SU-DHL-6 (cell line): ENCODE data around the gene LEF1.

Experiments used
- H2AFZ ChIP-seq: fragments of 200-600 bp; sonication (generic); 2 replicates; pipeline ENCODE4 v1.6.1; 2014; ENCODE audit warnings: low read depth, mild to moderate bottlenecking, moderate library complexity, mixed read lengths, antibody characterized with exemption, low read length; ENCODE audit not compliant: severe bottlenecking
- H3F3A ChIP-seq: fragments of 200-600 bp; shearing (Covaris generic); 2 replicates; pipeline ENCODE4 v1.6.0; 2016; ENCODE audit warnings: antibody characterized with exemption, mild to moderate bottlenecking; ENCODE audit not compliant: insufficient read depth
- H3K27ac ChIP-seq: fragments of 200-600 bp; sonication (generic); 2 replicates; pipeline ENCODE4 v1.5.1; 2016; ENCODE audit warnings: low read depth, mild to moderate bottlenecking, low read length, moderate library complexity, mixed read lengths
- H3K27me3 ChIP-seq: fragments of 200-600 bp; sonication (generic), shearing (Covaris generic); 2 replicates; pipeline ENCODE4 v1.6.0; 2014; ENCODE audit warnings: mild to moderate bottlenecking, low read length
- H3K36me3 ChIP-seq: fragments of 200-600 bp; sonication (generic); 2 replicates; pipeline ENCODE4 v1.6.1; 2014; ENCODE audit warnings: mild to moderate bottlenecking, low read length, mixed read lengths
- H3K4me2 ChIP-seq: fragments of 300-600, 200-600 bp; shearing (Covaris generic), sonication (generic); 2 replicates; pipeline ENCODE4 v1.6.0; 2014; ENCODE audit warnings: low read length, low read depth, mild to moderate bottlenecking; ENCODE audit not compliant: poor library complexity, severe bottlenecking
- H3K4me3 ChIP-seq: fragments of 200-600 bp; sonication (generic); 2 replicates; pipeline ENCODE4 v1.5.1; 2014; ENCODE audit warnings: antibody characterized with exemption, low read length, mild to moderate bottlenecking, mixed read lengths; ENCODE audit not compliant: insufficient read depth, poor library complexity, severe bottlenecking
- H3K79me2 ChIP-seq: fragments of 200-600 bp; sonication (generic); 2 replicates; pipeline ENCODE4 v1.6.1; 2014; ENCODE audit warnings: mild to moderate bottlenecking, low read length, moderate library complexity; ENCODE audit not compliant: insufficient read depth
- H3K9ac ChIP-seq: fragments of 200-600 bp; sonication (generic); 2 replicates; pipeline ENCODE4 v1.7.0; 2014; ENCODE audit warnings: mild to moderate bottlenecking, low read length
- H3K9me2 ChIP-seq: fragments of 200-600 bp; sonication (generic); replicated peaks from 2 replicates; pipeline ENCODE4 v1.6.1; 2014; ENCODE audit warnings: low read length; ENCODE audit not compliant: insufficient read depth
- H3K9me3 ChIP-seq: fragments of 200-600 bp; sonication (generic); 2 replicates; pipeline ENCODE4 v1.6.1; 2014; ENCODE audit warnings: low read length, mixed read lengths; ENCODE audit not compliant: insufficient read depth
- H4K20me1 ChIP-seq: fragments of 200-600 bp; sonication (generic); 2 replicates; pipeline ENCODE4 v1.6.1; 2014; ENCODE audit warnings: low read depth, mild to moderate bottlenecking, antibody characterized with exemption, low read length, moderate library complexity, mixed read lengths
- EZH2phosphoT487 ChIP-seq: fragments of 200-600 bp; sonication (generic), shearing (Covaris generic); conservative IDR thresholded peaks from 2 replicates; pipeline ENCODE4 v1.6.1; 2018; ENCODE audit warnings: mild to moderate bottlenecking, antibody characterized with exemption, low read length, moderate library complexity, mixed read lengths
- TF ChIP-seq, protein P1 (sequence below): fragments of 200-600 bp; sonication (generic); IDR thresholded peaks from one replicate; pipeline ENCODE4 v1.5.1; 2017; ENCODE audit warnings: antibody characterized with exemption, mild to moderate bottlenecking, low read length, moderate library complexity; ENCODE audit not compliant: insufficient read depth, poor library complexity, severe bottlenecking

The LEF1 gene

DNA sequence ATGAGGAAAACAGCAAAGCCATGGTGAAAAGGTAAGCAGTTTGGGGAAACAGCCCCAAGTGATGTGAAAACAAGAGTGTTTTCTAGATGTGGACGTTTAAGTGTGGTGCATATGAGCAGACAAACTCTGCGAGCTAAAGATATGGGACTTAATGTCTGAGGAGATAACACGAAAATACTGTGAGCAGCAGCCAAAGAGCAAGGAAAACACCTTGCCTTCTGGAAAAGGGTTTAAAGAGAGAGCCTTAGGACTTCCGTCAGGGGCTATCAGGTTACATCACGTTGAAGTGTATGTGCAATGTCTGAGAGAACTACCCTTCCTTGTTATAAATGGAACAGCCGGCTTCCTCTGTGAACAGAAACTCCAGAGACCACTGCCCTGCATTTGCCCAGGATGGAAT is 54.2 kb downstream of the LEF1 start:
- H2AFZ ChIP-seq = no peak overlapping the region
- no peaks in the 10 kb centered on the region for H3F3A ChIP-seq
- no peaks in the 10 kb centered on the region for H3K27me3 ChIP-seq
- H3K79me2 ChIP-seq = peaks cover 26% of the 10 kb centered on the region; the same call in 1 of the 2 replicates
- no peak overlapping the region for H3K4me2 ChIP-seq
- H3K4me3 ChIP-seq = no peak overlapping the region
- H3K27ac ChIP-seq = no peak overlapping the region
- H3K9me3 ChIP-seq = no peaks in the 10 kb centered on the region
- no peaks in the 10 kb centered on the region for H3K36me3 ChIP-seq
- TF ChIP-seq, protein P1, sequence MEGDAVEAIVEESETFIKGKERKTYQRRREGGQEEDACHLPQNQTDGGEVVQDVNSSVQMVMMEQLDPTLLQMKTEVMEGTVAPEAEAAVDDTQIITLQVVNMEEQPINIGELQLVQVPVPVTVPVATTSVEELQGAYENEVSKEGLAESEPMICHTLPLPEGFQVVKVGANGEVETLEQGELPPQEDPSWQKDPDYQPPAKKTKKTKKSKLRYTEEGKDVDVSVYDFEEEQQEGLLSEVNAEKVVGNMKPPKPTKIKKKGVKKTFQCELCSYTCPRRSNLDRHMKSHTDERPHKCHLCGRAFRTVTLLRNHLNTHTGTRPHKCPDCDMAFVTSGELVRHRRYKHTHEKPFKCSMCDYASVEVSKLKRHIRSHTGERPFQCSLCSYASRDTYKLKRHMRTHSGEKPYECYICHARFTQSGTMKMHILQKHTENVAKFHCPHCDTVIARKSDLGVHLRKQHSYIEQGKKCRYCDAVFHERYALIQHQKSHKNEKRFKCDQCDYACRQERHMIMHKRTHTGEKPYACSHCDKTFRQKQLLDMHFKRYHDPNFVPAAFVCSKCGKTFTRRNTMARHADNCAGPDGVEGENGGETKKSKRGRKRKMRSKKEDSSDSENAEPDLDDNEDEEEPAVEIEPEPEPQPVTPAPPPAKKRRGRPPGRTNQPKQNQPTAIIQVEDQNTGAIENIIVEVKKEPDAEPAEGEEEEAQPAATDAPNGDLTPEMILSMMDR = no peak
- TF ChIP-seq EZH2phosphoT487 = no peak
- H3K9ac ChIP-seq = no peak overlapping the region
- no peaks in the 10 kb centered on the region for H4K20me1 ChIP-seq
- no peaks in the 10 kb centered on the region for H3K9me2 ChIP-seq

DNA sequence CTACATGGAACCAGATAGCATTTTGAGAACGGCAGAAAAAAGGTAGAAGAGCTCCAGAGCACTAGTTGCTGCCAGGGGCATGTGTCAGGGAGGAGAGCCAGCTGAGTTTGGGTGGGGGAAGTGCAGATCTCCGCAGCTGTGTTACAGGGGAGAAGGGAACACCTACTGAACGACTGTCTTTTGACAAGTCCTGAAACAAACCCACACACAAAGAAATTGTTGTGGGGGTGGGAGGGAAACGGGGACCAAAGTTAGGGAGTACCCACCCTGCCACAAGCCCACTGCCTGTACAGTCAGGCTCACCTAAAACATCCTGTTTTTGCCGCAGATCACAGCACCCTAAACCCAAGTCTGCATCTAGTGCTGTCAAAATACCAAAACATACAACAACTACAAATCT is 55.5 kb downstream of the LEF1 start:
- H3K4me3 ChIP-seq = no peak overlapping the region
- H2AFZ ChIP-seq = no peak overlapping the region
- no peaks in the 10 kb centered on the region for H3K36me3 ChIP-seq
- H3K27ac ChIP-seq = no peak overlapping the region
- no peaks in the 10 kb centered on the region for H3F3A ChIP-seq
- H3K9ac ChIP-seq = no peak overlapping the region
- H4K20me1 ChIP-seq = no peaks in the 10 kb centered on the region
- no peak for TF ChIP-seq EZH2phosphoT487
- TF ChIP-seq, protein P1 = no peak
- peak overlapping the region; percentile 18 for H3K4me2 ChIP-seq
- H3K27me3 ChIP-seq = no peaks in the 10 kb centered on the region
- H3K79me2 ChIP-seq = peaks cover 26% of the 10 kb centered on the region; the same call in 1 of the 2 replicates
- H3K9me2 ChIP-seq = no peaks in the 10 kb centered on the region
- H3K9me3 ChIP-seq = no peaks in the 10 kb centered on the region

DNA sequence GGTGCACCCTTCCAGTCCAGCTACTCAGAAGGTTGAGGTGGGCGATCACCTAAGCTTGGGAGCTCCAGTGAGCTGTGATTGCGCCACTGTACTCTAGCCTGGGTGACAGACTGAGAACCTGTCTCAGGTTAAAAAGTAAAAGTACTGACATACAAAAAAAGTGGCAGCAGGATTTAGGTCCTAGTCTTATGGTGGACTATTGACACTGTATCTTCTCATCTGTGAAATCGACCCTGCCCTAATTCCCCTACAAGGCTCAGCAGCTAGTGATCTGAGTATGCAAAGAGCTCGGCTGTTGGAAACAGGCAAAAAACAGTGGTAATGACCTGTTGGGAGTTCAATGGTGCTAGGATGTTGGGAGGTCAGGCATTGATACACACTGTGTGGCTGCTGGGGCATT is 57.0 kb downstream of the LEF1 start:
- no peaks in the 10 kb centered on the region for H3F3A ChIP-seq
- no peak overlapping the region for H3K9ac ChIP-seq
- H3K36me3 ChIP-seq = no peaks in the 10 kb centered on the region
- H3K9me2 ChIP-seq = no peaks in the 10 kb centered on the region
- TF ChIP-seq EZH2phosphoT487 = no peak
- TF ChIP-seq, protein P1 = no peak
- H3K9me3 ChIP-seq = no peaks in the 10 kb centered on the region
- no peak overlapping the region for H3K4me2 ChIP-seq
- no peak overlapping the region for H3K4me3 ChIP-seq
- no peak overlapping the region for H2AFZ ChIP-seq
- no peak overlapping the region for H3K27ac ChIP-seq
- H3K27me3 ChIP-seq = no peaks in the 10 kb centered on the region
- peaks cover 26% of the 10 kb centered on the region; the same call in 1 of the 2 replicates for H3K79me2 ChIP-seq
- H4K20me1 ChIP-seq = no peaks in the 10 kb centered on the region

DNA sequence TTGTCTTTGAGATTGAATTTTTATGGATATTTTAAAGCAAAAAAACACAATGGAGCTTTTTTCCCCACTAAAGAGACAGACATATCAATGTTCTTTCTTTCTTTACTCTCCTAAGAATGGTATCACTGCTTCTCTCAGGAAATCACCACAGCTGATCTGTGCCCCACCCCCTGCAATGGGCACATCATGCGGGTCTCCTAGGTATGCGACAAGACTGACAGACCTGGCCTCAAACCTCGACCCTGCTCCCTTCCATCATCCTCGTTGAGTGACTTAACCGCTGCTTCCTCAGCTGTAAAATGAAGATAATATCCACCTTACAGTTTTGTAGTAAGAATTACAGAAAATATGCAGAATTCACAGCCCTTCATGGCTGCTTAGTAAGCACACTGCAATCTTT is 58.3 kb downstream of the LEF1 start:
- Histone ChIP-seq H2AFZ (no peak overlapping the region), H3K79me2 (peaks cover 26% of the 10 kb centered on the region; the same call in 1 of the 2 replicates), H3K9me3 (no peaks in the 10 kb centered on the region), H3K27me3 (no peaks in the 10 kb centered on the region), H3F3A (no peaks in the 10 kb centered on the region), H3K36me3 (no peaks in the 10 kb centered on the region), H3K4me3 (no peak overlapping the region), H3K27ac (no peak overlapping the region), H3K9ac (no peak overlapping the region), H3K4me2 (no peak overlapping the region), H3K9me2 (no peaks in the 10 kb centered on the region), H4K20me1 (no peaks in the 10 kb centered on the region)
- no peak for TF ChIP-seq EZH2phosphoT487
- TF ChIP-seq, protein P1 = no peak
